HuH-7.5 (cell line): ENCODE data around the gene THADA.
"Not testable (repeated sequence)": the region's sequence is repeated elsewhere in the genome, so short reads cannot be mapped to it uniquely, and the experiment has no call there.

Source experiments
- DNase-seq: peaks from one replicate; pipeline ENCODE4 v3.0.0; 2011; ENCODE audit warnings: low spot score

THADA gene

GRCh38 chr2:43538034-43538670 is 57.7 kb downstream of the THADA start:
- DNase-seq: no peak

- DNase-seq: no peak
Observed at GRCh38 chr2:43537137-43537536, 58.7 kb downstream of the THADA start.

GRCh38 chr2:43534569-43534968 is 61.3 kb downstream of the THADA start:
- DNase-seq: no peak

GRCh38 chr2:43532572-43532971 is 63.3 kb downstream of the THADA start:
- not testable (repeated sequence) for DNase-seq

GRCh38 chr2:43531251-43531650 is 64.6 kb downstream of the THADA start:
- no peak for DNase-seq

GRCh38 chr2:43526994-43527393 is 68.8 kb downstream of the THADA start:
- no peak for DNase-seq

GRCh38 chr2:43525506-43525905 is 70.3 kb downstream of the THADA start:
- DNase-seq: no peak

- peak; percentile 9 for DNase-seq
Observed at GRCh38 chr2:43524177-43524965, 71.5 kb downstream of the THADA start.

- DNase-seq: no peak
Observed at GRCh38 chr2:43522177-43522576, 73.7 kb downstream of the THADA start.

- DNase-seq: no peak
Observed at GRCh38 chr2:43521568-43521967, 74.3 kb downstream of the THADA start.

GRCh38 chr2:43520919-43521318 is 74.9 kb downstream of the THADA start:
- DNase-seq: no peak

- no peak for DNase-seq
Observed at GRCh38 chr2:43519643-43520221, 76.1 kb downstream of the THADA start.

- no peak for DNase-seq
Observed at GRCh38 chr2:43518718-43519117, 77.1 kb downstream of the THADA start.

GRCh38 chr2:43518181-43518580 is 77.7 kb downstream of the THADA start:
- no peak for DNase-seq

GRCh38 chr2:43515807-43516497 is 79.9 kb downstream of the THADA start:
- no peak for DNase-seq

GRCh38 chr2:43515248-43515647 is 80.6 kb downstream of the THADA start:
- DNase-seq: no peak

- DNase-seq: no peak
Observed at GRCh38 chr2:43513796-43514195, 82.0 kb downstream of the THADA start.

- DNase-seq: no peak
Observed at GRCh38 chr2:43513216-43513615, 82.6 kb downstream of the THADA start.

- DNase-seq: no peak
Observed at GRCh38 chr2:43511199-43511598, 84.6 kb downstream of the THADA start.

GRCh38 chr2:43509886-43510285 is 86.0 kb downstream of the THADA start:
- no peak for DNase-seq

GRCh38 chr2:43508209-43508608 is 87.6 kb downstream of the THADA start:
- no peak for DNase-seq

GRCh38 chr2:43507137-43507536 is 88.7 kb downstream of the THADA start:
- DNase-seq: no peak

- no peak for DNase-seq
Observed at GRCh38 chr2:43495727-43496126, 100.1 kb downstream of the THADA start.
